CD4-positive, alpha-beta T cell treated with Interleukin-21 for 1 hour (primary cell): ENCODE measurements around the gene EFCAB5.
A peak's percentile ranks its signal among the peaks of the same experiment; 100 is the strongest.
"Not testable (repeated sequence)": the region's sequence is repeated elsewhere in the genome, so short reads cannot be mapped to it uniquely, and the experiment has no call there.

Source experiments
- DNase-seq: peaks from one replicate; pipeline ENCODE4 v3.0.0-alpha.2; 2020

EFCAB5 gene

GRCh38 chr17:30021708-30022317 lies 80.4 kb downstream of the EFCAB5 start:
- peak; percentile 53 for DNase-seq

DNA sequence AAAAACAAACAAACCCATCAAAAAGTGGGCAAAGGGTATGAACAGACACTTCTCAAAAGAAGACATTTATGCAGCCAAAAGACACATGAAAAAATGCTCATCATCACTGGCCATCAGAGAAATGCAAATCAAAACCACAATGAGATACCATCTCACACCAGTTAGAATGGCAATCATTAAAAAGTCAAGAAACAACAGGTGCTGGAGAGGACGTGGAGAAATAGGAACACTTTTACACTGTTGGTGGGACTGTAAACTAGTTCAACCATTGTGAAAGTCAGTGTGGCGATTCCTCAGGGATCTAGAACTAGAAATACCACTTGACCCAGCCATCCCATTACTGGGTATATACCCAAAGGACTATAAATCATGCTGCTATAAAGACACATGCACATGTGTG lies 83.9 kb downstream of the EFCAB5 start:
- not testable (repeated sequence) for DNase-seq

DNA sequence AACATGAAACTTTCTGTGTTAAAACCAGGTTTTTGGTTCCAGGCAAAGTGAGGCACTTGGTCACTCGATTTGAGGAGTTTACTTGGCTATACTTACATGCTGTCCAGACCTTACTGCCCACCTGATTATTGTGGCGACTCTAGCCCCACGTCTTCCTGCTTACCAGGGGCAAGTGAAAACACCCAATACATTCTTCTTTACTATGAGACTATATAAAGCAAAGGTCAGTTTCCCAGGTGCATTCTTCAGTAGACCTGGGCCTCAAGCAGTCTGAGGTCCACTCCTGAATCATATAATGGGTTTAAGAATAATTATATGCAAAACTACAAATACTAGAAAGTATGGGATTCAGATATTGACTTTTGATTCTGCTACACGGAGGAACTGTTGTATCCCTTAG lies 86.2 kb downstream of the EFCAB5 start:
- DNase-seq: no peak

- no peak for DNase-seq
Observed at GRCh38 chr17:30031214-30031869, 89.9 kb downstream of the EFCAB5 start.

DNA sequence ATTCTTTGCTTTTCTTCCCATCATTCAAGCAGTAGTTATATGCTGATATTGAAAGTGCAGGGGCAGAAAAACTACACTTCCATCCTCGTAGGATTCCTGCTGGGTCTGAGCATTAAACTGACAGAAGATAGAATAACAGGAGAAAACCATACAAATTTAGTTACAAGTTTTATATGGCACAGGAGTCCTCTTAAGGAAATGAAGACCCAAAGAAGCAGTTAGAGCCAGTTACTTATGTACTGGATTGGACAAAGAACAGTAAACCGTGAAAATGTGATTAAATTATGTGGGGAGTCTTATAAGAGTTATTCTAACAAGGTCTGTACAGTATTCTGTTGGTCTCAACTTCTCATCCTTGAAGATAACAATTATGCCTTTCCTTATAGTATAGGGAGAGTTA lies 93.9 kb downstream of the EFCAB5 start:
- DNase-seq: no peak

- DNase-seq: not testable (repeated sequence)
Observed at GRCh38 chr17:30040719-30041518, 99.5 kb downstream of the EFCAB5 start.

DNA sequence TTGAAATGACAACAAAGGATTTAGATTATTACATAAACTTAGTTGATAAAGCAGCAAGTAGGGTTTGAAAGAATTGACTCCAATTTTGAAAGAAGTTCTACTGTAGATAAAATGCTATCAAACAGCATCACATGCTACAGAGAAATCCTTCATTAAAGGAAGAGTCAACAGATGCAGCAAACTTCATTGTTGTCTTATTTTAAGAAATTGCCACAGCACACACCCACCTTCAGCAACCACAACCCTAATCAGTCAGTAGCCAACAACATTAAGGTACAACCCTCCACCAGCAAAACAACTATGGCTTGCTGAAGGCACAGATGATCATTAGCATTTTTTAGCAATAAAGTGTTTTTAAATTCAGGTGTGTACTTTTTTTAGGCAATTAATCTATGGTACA lies 100.1 kb downstream of the EFCAB5 start:
- DNase-seq: no peak

- no peak for DNase-seq
Observed at GRCh38 chr17:30062372-30062771, 120.9 kb downstream of the EFCAB5 start.

GRCh38 chr17:30064738-30065137 lies 123.3 kb downstream of the EFCAB5 start:
- DNase-seq: no peak

DNA sequence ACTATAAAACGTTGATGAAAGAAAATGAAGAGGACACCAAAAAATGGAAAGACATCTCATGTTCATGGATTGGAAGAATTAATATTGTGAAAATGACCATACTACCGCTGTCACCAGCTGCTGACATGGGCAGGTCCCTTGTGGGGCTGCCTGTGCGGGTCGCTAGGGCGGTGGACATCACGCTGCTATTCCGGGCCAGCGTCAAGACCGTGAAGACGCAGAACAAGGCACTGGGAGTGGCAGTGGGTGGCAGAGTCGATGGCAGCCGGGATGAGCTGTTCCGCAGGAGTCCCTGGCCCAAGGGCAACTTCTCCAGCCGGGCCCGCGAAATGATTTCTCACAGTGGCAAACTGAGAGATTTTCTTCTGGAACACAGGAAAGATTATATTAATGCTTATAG lies 127.0 kb downstream of the EFCAB5 start:
- no peak for DNase-seq

DNA sequence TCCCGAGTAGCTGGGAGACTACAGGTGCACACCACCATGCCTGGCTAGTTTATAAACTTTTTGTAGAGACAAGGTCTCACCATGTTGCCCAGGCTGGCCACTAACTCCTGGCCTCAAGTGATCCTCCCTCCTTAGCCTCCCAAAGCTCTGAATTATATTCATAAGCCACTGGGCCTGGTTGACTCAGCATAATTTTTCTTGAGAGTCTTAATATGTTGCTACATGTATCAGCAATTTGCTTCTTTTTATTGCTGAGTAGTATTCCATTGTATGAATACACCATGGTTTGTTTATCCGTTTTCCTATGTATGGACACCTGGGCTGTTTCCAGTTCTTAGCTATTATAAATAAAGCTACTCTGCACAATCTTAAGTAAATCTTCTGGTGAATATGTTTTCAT lies 132.8 kb downstream of the EFCAB5 start:
- DNase-seq: no peak

DNA sequence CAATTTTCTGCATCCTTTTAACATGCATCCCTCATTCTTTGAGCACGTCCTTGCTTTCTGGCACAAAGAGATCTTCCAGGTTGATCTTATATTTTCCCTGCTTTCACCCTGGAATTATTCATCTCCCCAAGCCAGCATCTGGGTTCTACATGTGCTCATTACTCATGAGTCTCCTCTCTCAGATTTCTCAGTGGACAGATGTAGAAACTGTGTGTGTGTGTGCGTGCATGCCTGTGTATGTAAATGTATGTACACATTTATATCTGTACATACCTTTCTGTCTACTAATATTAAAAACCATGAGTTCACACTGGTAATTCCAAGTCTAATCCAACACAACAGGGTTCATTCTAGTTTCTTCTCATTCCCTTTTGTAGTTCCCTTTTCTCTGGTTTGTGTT lies 133.3 kb downstream of the EFCAB5 start:
- DNase-seq: no peak

GRCh38 chr17:30082773-30083172 lies 141.3 kb downstream of the EFCAB5 start:
- no peak for DNase-seq

GRCh38 chr17:30084788-30085187 lies 143.4 kb downstream of the EFCAB5 start:
- no peak for DNase-seq

DNA sequence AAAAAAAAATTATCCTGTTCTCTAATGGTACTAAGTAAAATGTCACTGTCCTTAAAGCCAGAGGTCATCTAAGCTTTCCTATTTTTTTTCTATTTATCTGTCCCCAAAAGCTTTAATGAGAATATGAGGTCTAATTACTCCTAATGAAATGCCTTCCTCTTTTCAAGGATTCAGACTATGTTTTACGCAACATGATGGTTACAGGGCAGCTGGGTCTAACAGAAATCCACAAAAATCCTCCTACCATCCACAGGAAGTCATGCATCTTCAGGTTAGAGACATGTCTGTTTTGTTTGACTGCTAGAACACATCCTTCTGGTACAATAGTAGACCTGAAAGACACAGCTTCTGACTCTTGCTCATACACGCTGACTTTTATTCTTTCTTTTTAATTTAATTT lies 145.5 kb downstream of the EFCAB5 start:
- DNase-seq: no peak

GRCh38 chr17:30087431-30087830 lies 146.0 kb downstream of the EFCAB5 start:
- not testable (repeated sequence) for DNase-seq

DNA sequence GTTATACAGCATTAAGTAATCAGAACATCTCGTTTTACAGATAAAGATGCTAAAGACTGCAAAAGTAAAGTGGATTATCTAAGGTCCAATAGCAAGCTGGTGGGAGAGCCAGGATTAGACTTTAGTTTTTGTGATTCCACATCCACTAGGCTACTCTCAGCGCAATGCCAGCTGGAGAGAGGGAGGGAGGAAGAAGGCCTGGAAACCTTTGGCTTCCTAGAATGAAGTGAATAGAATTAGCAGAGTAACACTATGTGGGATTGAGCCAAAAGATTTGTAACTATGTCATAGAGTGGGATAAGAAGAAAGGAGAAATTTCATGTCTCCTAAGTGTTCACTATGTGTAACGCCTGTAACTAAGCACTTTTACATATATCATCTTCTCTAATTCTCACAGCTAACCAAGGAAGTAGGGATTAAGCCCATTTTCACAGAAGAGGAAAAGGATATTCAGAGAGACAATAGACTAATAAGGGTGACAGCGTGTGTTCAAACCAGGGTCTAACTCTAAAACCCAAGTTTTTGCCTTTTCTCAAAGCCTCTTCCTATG lies 149.8 kb downstream of the EFCAB5 start:
- no peak for DNase-seq

DNA sequence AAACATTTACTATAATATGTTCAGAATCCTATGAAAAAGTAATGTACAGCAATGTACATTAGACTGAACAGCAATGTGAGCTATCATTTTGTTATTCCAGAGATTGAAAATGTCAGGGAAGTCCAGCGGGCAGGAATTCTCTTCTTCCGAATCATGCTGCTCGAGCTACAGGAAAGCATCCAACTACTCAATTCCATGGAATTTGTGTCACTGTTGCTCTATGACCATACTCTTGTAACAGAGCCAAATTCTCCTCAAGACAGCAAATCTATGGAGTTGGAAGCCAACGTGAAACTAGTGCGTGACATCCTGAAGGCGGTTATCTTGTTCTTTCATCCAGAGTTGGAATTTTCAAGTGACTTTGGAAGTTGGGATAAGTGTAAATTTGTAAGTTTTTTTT lies 150.3 kb downstream of the EFCAB5 start:
- DNase-seq: no peak

GRCh38 chr17:30092886-30093285 lies 151.5 kb downstream of the EFCAB5 start:
- no peak for DNase-seq

DNA sequence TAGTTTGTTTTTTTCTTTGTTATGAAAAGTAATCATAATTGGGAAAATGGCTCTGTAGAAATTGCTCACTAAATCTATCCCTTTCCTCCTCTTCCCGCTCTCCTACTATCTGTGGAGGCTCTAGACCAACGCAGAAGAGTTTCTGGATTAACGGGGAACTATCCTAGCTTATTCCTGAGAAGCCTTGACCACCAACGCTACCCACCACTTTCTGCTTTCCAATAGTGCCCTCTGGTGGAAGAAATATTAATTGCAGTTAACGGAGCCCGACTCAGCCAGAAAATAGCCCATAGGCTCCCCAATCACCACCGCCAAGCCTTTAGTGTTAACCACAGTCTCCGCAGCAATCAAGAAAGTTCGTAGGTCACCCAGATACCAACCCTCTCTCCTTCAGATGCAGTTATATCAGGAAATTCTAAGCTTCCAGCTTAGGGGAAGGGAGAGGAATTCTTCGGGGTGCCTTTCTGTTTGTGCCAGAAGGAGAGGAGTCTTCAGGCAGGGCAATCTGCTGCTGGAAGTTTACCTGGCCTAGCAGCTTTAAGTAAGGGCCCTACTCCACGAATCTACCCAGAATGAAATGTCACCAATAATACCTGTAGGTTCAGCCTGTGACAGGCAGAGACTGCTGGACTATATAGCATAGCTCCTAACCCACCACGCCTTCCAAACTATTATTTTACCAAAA lies 152.2 kb downstream of the EFCAB5 start:
- peak; percentile 70 for DNase-seq

DNA sequence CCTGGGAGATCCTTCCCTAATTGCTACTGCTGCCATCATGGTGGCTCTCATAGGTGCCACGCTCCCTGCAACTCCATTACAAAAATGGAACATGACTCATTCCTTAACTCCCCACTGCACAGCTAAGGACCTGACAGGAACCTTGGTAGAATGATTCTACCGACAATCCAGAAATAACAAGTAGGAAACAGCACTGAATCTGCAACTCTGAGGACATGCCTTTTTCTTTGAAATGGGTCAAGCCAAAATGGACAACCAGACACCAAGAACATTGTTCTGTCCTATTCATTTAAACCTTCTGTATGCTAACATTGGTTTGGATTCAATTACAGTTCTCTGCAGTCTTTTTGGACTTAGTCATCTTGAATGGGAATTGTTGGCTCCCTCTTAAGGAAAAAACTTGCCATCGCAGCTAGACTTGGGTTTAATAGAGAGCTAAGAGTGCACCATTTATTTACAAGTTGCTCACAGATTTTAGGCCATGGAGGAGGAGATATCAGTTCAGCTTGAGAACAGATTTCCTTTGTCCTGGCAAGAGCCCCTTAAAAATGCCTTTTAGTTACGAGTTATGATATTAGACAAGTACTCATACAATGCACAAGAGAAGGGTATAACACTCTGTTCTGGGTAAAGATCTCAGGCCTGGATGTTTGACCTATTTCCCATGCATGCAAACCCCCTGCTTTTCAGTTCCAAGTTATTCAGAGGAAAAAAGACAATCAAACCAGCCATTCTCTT lies 154.2 kb downstream of the EFCAB5 start:
- peak; percentile 23 for DNase-seq

DNA sequence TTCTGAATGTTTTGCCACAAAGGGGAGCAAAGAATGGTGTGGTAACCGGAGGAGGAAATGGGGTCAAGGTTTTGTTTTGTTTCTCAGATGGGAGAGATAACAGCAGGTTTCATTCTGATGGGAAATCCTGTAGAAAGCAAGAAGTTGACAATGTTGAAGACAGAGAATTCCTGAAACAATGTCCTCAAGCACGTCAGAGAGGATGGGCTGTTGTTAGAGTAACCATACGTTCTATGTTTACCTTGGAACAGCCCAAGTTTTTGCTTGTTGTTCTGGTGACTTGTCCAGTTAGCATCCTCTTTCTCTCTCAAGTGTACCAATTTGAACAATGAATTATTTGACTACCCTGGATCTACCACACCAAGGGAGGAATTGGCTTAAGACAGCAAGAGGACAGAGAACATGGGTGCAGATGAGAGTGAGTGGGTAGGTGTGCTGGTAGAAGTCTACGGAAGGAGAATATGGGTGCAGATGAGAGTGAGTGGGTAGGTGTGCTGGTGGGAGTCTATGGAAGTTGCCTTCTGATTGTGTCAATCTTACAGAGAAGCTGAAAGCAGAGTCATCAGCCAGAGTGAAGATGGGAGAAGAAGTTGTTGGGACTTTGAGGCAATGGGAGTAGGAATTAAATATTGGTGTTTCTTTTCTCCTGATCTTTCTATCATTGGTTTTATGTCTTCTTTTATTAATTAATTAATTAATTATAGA lies 160.4 kb downstream of the EFCAB5 start:
- no peak for DNase-seq
